ENCODE data around the gene USHBP1.

The USHBP1 gene

DNA sequence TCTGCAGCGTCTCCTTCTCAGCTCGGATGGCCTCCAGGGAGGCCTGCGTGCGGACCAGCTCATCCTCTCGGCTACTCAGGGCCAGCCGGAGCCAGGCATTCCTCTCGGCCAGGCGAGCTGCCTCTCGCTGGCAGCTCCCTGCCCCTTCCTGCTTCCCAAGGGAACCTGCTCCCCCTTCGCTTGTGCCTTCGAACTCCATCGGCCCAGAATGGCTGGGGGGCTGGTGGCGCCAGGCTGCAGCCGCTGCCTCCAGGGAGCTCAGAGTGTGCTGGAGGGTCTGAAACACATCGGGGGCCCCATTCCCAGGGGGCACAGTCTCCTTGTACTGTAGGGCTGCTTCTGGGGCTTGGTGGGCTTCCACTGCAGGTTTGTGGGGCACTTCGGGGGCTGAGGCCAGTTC, 2.0 kb downstream of the USHBP1 start:
- DNase-seq (ENCODE audit: low spot score) = no peak

DNA sequence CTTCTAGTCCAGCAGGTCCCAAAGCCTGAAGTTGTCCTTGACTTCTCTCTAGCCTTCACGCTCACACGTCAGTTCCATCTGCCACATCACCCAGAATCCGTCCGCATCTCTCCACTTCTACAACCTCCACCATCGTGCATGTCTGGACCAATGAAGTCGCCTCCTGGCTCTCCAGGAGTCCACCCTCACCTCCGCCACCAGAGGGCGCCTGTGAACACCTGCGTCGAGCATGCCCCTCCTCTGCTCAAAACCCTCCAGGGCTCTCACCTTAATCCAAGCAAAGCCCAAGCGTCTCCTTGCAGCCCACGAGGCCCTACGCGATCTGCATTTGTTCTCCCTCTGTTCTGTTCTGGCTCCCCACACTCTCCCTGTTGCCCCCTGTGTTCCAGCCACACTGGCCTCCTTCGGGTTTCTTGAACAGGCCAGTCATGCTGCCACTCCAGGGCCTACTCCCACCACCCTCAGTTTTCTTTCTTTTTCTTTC, 3.7 kb downstream of the USHBP1 start:
- no peak for DNase-seq (ENCODE audit: low spot score)

DNA sequence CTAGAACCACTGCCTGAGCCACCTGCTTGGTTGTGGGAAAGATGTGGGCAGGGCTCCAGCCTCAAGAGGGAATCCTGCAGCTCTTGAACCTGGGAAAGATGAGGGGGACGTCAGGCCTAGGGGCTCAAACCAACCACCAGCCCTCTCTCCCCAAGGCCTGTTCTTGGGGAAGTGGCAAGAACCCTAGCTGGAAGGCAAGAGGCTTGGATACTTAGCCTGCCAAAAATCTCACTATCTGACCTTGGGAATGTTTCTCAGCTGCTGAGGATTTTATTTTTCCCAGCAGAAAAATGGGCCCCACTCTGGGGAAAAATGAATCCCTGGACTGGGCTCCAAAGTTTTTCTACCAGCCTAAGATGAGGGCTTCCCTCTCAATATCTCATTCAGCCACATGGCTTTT, 4.6 kb downstream of the USHBP1 start:
- DNase-seq (ENCODE audit: low spot score) = no peak

DNA sequence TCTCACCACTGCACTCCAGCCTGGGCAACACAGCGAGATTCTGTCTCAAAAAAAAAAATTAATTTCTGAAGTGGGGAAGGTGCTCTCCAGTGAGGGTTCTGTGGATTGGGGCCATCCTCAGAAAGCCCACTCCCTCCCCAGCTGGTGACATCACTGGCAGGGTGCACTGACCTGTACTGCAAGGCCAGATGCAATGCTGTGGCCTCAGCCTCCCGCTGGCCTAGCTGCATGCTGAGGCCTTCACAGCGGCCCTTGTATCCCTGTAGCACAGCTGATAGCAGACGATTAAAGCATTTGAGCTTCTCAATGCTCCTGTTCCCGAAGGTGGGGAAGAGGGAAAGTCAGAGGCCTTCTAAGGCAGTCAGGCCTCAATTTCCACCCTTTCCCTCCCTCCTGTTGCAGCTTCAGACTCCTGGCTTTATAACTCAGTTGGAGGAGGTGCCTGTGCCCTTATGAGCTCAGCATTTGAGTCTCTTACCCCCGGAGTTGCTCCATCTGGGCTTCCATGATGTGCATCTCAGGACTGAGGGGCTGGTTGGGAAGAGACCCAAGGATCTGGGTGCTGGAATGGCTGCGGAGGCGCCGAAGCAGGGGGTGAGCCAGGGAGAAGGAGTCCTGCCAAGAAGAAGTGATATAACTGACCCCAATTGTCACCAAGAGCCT, 5.3 kb downstream of the USHBP1 start:
- no peak for DNase-seq (ENCODE audit: low spot score)

DNA sequence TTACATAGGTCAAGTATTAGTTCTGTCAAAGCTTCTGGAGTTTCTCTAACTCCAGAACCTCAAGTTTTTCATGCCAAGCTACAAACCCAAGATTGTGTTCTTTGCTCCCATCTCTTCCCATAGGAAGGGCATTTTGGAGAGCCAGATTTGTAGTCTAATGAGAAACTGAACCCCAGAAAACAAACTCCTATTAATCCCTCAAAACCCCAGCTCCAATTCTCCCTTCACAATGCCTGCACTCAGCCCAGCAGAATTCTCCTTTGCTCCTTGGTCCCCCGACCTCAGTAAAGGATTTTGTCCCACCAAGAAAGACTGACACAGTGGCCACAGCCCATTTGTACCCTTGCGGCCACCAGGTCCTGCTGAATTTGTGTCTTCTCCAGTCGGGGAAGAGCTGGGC, 8.4 kb downstream of the USHBP1 start:
- no peak for DNase-seq (ENCODE audit: low spot score)

DNA sequence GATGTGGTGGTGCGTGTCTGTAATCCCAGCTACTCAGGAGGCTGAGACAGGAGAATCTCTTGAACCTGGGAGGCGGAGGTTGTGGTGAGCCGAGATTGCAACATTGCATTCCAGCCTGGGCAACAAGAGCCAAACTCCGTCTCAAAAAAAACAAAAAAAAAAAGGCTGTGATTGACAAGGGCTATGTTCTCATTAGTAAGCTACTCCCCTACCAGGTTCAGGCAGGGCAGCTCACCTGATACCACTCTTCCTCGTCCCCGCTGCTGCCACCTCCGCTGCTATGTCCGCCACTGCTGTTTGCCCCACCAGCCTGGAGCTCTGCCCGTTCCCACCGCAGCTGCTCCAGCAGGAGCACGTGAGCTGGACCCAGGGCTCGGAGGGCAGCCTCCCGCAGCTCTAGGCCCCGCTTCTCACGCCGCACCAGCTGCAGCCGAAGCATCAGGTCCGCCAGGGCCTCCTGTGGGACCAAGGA, 9.4 kb downstream of the USHBP1 start:
- no peak for DNase-seq (ENCODE audit: low spot score)

DNA sequence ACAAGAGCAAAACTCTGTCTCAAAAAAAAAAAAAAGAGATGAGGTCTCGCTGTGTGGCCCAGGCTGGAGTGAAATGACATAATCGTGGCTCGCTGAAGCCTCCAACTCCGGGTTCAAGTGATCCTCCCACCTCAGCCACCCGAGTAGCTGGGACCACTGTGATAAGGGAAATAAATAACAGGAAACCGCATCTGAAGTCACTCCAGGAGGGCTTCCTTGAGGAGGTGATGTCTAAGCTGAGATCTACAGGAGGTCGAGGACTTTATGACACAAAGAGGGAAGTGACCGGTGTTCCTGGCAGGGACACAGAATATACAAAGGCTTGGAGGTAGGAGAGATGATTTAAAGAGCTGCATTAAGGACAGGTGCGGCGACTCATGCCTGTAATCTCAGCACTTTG, 9.9 kb downstream of the USHBP1 start:
- DNase-seq (ENCODE audit: low spot score) = no peak

DNA sequence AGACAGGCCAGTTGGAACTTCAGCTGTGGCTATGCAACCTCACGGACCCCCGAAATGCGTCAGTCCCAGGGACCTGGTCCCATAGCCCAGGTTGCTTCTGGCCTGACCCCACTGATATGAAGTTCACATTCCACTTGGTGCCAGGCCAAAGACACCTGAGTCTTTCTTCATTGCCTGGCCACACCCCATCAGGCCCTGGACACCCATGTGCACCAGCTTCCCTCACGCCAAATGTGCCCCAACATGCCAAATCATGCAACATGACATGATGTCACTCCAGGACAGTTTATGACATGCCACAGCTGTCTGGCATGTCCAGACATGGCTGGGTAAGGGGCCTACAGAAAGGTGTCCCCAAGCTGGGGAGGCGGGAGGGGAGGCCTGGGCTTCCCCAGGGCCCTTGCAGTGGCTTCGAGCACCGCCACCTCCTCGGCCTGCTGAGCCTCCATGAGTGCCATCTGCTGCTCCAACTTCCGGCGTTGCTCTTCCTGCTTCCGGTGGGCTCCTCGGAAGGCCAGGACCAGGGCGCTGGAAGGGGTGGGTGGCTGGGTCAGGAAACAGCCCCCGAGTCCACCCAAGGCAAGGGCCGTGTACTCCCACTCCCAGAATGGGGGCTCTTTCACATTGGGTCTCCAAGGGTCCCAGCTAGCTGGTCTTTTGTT, 14.5 kb downstream of the USHBP1 start:
- DNase-seq (ENCODE audit: low spot score) = no peak

DNA sequence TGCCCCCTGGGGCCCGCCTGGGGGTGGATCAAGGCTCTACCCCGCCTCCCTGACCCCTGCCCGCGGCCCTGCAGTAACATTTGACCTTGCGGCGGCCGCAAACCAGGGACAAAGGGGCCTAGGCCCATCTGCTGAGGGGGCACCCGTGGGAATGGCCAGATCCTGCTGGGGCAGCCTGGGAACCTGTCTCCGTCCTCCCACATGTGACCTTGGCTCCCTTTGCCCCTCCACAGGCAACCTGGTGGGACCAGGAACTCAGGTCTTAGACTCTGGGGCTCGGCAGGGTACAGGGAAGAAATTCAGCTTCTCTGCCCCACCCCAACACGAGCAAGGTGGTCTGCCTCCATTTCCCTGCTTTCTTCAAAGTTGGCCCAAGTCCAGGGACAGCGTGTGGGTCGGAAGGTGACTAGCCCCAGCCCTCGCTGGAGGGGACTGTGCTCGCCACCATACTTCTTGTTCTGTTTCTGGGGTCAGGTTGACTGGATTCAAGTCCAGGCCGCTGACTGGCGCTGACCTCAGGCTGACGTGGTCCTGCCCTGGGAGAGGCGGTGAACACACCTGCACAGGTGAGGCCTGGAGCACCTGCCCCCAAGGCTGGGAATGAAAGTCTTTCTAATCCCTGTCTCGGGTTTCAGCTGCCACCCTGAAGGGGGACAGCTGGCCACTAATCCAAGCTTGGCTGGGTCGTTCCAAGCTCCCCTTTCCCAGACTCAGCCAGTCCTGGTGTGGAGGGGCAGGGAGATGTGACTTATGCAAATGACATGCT, 16.4 kb downstream of the USHBP1 start:
- no peak for DNase-seq (ENCODE audit: low spot score)

DNA sequence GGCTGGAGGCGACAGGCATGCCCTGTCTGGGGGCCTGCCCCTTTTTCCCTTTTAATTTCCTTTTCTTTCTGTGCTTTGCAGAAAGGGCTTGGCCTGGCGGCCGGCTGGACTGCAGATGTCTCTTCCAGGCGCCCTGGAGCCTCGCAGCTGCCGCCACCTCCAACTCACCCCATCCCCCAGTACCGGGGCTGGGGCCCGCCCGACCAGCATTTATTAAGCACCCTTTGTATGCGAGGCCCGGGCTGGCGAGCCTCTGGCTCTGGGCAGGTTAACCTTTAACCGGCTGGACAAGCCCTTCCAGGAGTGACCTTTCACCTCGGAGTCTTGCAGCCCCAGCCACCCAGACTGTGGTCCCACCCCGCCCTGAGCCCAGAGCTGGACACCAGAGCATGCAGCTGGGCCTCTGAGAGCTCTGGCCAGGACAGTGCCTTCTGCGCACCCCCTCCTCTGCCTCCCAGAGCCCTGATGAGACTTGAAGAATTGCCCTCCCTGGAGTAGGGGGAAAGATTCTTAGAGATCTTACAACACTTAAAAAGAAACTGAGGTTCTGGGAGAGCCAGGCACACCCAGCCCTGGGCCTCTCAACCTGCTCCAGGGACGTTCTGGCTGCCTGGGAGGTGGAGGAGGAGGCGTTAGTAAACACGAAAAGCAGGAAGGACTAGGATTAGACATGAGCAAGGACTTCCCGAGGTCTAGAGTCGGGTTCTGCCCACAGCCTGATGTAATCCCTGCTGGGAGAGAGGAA, 17.7 kb downstream of the USHBP1 start:
- DNase-seq (ENCODE audit: low spot score) = no peak

DNA sequence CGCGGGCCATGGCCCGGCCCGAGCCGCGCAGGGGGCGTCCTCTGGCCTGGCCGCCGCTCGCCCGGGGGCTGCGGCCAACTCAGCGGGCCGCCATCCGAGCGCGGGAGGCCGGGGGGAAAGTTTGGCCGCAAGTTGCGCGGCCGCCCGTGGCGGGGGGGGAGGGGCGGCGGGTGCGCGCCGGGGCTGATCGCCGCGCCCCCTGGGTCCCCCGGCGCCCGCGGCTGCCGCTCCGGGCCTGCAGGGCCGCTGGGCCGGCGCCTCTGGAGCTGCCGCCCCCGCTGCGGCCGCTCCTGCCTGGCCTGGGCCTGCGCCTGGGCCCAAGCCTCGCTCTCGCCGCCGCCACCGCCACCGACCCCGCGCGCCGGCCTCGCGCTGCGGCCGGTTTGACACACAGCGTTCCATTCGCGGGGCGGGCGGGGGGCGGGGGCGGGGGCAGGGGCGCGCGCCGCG, 19.0 kb downstream of the USHBP1 start, which contains the start of gene NR2F6:
Gene NR2F6 (minus strand): TSS at position 385 of the 450 bp plus-strand sequence. CDS start 699 bp downstream, outside the sequence.
- no peak for DNase-seq (ENCODE audit: low spot score)

DNA sequence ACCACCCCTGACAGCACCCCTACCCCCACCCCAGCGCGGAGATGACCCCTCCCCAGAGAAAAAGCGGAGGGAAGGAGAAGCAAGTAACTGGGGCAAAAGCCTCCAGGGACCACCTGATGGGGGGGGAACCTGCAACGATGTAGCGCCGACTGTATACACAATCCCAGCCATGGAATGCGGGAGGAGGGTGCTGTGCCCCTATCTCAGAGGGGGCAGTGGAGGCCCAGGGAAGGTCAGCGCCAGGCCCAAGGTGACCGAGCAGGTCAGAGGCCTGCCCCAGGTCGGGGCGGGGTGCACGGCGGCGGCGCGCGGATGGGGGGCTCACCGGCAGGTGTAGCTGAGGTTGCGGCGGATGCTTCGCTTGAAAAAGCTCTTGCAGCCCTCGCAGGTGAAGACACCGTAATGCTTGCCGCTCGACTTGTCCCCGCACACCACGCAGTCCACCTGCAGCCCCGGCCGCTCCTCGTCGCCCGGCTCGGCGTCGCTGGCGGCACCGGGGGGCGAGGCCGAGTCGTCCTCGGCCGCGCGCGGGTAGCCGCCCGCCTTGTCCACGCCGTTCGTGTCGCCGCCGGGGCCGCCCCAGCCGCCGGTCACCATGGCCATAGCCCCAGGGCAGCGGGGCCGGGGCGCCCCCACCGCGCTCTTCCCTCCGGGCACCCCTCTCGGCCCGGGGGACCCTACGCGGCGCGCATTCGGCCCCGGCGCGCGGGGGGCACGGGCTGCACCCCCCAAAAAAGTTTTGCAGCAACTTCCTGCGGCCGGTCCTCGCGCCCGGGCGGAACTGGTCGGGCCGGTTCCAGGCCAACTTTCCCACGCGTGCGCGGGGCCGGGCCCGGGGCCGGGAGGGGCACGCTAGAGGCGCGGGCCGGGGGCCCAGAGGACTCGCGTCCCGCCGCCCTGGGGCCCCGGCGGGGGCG, 19.7 kb downstream of the USHBP1 start:
- no peak for DNase-seq (ENCODE audit: low spot score)

DNA sequence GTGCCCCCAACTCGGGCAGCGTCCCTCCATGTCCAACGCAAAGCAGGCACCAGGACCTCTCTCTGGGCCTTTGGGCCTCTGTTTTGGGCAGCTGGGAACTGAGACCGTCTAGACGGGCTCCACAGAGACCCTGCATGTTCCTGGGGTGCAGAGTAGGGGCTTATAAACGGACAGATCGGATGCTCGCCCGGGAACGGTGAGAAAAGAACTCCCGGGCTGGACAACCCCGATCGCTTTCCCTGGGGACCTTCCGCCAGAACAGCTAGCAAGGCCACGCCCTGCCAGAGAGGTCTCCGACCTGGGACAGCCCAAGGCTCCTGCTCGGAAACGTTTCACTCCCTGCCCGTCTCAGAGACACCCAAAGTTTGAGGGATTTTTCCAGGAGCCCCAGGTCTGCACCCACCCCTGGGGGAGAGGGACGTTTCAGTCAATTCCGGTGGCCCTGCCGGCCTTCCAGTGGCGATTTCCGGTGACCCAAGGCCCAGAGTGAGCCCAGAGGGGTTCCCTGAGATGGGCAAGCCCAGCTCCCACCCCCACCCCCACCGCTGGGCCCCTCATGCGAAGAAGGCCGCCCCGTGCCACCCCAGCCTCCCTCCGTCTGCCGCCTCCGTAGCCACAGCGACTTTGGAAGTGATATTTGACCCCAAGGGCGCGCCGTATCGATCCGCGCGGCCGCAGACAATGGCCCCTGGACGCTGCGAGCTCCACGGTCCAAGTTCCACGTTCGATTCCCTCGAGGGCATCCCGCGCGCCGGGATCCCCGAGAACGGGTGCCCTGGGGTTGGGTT, 20.5 kb downstream of the USHBP1 start:
- DNase-seq (ENCODE audit: low spot score) = no peak

DNA sequence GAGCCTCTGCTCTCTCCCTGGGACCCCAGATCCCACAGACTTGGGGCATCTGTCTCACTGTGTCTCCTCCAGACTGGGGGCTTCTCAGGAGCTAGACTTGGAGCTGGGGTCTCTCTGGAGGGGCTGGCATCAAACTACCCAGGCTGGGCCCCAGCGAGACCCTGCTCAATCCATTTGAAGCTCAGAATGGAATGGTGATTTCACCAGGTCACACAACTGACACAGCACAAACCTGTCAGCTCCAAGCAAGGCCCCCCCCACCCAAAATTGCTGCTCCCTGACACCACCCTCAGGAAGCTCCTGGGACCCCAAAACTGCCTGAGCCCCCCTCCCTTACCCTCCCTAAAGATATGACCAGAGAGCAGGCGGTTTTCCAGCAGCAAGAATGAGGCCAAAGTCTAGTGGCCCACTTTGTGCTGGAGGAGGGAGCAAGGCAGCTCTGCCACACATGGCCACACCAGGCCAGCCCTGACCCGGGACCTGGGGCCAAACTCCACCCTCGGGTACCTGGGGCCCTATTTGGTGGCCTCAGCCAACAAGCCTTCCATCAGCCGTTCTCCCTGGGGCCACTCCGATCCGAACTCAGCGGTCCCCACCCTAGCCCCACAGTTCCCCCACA, 21.2 kb downstream of the USHBP1 start:
- DNase-seq (ENCODE audit: low spot score) = no peak

DNA sequence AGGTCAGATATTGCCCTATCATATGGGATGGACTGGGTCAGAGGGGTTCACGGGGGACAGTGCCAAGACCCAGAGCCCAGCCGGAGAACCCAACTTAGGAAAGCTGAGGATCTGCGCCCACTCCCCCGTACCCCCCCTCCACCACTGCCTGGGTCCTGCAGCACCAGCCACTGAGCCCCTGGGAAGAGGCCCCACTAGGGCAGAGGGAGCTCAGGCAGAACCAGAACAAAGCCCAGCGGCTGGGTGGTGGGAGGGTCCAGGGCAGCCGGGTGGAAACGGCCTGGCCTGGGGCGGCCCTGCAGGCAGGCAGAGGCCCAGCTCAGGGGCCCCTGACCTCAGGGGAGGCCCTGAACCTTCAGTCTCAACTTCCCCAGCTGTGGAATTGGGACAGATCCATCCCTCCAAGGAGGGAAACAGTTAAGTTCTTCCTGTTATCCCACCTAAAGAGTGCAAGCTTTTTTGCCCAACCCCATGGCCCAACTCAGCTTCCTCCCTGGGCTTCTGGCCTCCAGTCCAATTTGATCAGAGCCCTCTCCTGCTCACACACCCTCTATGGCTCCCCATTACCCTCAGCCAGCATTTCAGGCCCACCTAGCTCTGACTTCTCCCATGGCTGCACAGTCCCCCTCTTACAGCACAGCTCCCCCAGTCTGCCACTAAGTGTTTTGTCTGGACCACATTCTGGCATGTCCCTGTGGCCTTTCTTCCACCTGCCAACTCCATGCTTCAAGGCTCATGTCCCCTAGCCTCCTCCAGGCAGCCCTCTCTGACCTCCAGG, 21.9 kb downstream of the USHBP1 start:
- DNase-seq (ENCODE audit: low spot score) = no peak

DNA sequence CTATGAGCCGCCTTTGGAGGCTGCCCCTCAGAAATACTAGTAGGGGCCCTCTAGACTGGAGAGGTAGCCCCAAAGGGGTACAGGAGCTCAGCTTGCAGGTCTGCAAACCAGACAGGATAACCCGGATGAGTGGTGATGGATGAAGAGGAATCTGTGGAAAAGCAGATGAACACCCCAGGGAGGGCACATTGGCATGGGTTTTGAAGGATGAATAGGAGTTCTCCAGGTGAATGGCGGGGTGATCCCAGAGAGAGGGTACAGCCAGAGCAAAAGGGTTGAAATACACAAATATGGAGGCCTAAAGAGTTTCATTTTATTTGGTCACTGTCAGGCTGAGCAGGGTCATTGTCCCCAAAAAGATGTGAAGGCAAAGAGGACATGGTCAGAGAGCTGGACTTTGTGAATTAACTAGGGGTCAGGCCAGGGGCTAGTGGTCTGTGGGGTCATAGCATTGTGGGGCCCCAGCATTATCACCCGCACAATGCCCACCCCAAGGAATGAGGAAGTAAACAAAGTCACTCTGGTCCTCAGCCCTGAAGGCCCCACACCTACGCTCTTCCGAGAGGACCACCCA, 23.6 kb downstream of the USHBP1 start:
- DNase-seq (ENCODE audit: low spot score) = no peak

DNA sequence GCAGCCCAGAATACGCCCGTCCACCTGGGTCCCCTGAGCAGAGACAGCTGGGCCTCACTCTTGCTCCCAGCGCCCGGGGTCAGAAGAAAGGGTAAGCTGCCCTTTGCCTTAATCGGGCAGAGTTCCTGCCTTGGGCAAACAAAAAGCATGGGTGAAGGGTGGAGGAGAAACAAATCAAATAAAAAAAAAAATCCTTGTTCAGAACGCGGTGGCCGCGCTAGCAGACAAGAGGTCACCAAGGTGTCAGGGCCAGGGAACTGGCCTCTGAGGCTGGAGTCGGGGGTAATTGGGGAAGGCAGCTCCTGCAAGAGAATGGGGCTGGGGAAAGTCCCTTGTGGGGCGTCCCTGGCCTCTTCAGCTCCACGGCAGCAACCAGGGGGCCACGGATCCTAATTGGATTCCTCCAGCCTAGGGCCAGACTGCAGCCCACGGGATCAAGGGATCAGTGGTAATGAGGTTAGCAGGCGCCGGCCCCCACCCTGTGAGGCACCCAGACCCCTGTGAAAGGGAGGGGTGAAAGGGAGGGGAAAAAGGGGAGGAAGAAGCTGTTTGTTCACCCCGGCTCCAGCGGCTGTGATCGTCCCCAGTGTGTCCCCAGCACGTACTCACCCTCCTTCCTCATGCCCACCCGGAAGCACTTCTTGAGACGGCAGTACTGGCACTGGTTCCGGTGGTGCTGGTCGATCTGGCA, 24.3 kb downstream of the USHBP1 start:
- DNase-seq (ENCODE audit: low spot score) = no peak

All from left forelimb (tissue), 1 donor.